Fibroblast of peridontal ligament (primary cell): ENCODE data around the gene PLEKHM3.

Experiments used
- DNase-seq: peaks from one replicate; pipeline ENCODE4 v3.0.0-alpha.2; 2010; ENCODE audit errors: extremely low read depth

Gene PLEKHM3

DNA sequence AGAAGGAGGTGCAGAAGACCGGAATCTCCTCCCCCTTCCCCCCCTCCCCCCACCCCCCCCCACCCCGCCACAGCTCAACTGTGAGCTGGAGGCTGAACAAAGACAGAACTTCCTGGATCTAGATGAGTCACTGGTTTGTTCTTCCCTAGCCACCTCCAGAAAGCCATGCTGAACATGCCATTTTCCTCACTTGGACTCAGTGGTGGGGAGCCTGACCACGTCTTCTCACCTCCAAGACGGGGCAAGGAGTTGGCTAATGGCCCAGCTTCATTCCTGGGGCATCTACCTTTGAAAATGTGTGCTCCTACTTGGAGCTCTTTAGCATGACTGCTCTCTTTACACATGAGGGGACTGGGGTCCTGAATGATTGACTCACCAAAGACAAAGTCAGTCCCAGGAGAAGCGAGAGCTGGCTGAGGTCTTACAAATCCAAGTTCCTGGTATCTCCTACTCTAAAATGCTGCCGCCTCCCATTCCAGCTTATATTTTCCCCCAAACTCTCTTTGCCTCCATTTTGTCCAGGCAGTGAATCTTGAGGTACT, 233.0 kb downstream of the PLEKHM3 start:
- DNase-seq: peak; percentile 49

DNA sequence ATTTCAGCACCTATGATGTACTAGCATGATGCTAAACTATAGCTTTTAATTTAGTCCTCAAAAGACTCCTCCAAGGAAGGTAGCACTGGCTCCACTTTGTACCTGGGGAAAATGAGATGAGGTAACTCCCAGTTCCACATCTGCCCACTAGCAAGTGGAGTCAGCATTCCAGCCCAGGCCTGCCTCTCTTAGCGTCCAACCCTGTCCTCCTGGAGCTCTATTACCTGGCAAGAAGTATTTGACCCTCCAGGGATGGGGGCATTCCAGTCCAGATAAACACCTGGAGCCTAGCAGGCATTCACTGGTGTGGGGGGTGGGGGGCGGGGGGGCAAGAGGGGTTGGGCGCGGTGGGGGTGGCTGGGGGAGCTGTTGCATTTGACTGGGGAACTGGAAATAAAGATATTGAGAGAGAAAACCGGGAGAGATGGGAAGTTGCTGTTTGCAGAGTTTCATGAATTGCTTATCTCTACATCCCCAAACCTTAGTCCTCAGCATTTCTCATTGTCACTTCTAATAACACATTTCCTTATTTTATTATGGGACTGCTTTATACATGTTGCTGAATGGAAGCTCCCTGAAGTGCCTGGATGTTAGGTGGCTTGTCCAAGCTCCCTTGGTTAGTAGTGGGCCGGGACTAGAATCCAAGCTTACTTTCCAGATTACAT, 233.6 kb downstream of the PLEKHM3 start:
- no peak for DNase-seq

GRCh38 chr2:207790898-207791297, 234.4 kb downstream of the PLEKHM3 start:
- DNase-seq: no peak

DNA sequence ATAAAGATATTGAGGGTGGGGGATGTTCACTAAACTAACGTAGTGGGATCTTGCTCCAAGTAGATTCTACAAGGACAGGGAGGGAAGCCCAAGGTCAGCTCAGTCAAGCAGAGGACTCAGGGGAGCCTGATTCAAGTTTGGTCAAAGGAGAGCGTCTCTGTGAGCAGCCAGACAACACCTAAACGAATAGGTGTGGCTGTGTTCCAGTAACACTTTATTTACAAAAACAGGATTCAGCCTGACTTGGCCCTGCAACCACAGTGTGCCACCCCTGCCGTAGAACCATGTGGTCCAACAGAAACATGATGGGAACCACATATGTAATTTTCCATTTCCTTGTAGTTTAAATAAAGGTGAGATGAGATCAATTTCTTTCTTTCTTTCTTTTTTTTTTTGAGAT, 237.5 kb downstream of the PLEKHM3 start:
- DNase-seq: no peak

- no peak for DNase-seq
Measured at GRCh38 chr2:207787017-207787416, 238.3 kb downstream of the PLEKHM3 start.

DNA sequence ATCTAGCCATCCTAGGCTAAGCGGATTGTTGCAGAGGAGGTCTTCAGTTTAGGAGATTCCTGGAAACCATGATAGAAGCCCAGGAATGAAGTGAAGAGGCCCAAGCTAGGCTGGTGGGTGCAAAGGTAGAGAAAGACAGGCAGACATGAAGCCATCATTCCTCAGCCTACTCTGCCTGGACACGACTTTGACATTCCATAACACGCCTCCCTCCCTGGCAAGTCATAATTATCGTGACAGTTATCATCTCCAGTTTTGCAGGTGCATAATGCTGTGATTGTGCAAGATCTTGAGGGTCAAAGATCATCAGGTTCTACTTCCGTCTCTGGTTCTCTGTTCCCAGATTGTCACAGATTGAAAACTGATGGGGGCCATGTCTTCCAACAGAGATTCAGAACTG, 240.4 kb downstream of the PLEKHM3 start:
- no peak for DNase-seq

DNA sequence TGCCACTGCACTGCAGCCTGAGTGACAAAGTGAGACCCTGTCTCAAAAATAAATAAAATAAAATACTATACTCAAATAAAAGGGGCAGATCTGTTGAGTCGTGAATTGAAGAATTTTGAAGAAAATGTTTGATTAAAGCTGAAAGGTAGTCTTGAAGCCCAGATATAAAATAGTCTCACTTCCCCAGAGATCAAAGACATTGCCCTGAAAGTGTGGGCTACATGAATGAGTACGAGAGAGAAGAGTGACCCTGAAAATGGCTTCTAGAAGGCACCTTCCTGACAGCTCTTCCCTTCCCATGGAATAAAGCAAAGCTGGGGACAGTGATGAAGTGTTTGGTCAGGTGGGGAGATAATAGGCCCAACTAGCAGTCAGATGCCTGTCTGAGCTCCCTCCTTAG, 241.8 kb downstream of the PLEKHM3 start:
- no peak for DNase-seq

DNA sequence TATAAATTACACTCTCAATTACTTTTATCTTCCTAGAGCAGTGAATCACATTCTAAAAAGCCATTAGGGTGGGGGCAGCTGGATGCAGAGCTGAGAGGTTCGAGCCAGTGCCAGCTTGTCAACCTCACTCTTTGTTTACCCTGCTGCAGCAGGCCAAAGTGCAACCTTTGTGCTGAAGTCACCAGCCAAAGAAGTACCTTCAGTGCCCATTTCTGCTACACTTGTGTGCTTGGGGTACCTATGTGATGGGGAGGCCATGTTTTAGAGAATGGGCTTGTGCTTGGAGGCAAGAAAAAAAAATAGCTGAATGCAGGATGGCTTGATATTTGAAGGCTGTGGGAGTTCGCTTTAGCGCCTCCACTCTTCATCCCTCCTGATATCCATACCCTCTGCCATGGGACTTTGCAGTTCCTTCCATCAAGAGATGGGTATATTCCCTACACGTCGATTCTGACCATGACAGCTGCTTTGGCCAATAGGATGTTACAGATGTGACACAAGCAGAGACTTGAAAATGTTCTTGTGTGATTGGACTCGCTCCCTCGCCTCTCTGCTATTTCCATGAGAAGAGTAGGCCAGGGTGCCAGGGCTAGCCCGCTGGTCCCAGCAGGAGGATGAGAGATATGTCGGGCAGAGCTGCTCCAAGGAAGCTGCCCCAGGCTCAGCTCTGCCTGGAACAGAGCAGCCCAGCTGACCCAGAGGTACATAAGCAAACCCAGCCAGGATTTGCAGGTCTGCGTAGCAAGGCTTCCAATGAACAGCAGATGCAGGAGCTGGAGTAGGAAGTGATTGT, 242.9 kb downstream of the PLEKHM3 start:
- no peak for DNase-seq

DNA sequence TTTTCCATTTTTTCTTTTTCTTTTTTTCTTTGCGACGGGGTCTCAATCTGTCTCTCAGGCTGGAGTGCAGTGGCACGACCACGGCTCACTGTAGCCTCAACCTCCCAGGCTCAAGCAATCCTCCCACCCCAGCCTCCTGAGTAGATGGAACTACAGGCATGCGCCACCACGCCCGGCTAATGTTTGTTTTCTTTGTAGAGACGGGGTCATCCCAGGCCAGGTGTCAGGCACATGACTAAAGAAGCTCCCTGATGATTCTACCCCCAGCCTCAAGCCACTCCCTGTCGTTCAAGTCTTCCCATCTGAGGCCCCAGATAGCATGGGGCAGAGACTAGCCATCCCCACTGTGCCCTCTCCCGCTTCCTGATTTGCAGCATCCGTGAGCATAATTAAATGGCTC, 245.8 kb downstream of the PLEKHM3 start:
- no peak for DNase-seq

DNA sequence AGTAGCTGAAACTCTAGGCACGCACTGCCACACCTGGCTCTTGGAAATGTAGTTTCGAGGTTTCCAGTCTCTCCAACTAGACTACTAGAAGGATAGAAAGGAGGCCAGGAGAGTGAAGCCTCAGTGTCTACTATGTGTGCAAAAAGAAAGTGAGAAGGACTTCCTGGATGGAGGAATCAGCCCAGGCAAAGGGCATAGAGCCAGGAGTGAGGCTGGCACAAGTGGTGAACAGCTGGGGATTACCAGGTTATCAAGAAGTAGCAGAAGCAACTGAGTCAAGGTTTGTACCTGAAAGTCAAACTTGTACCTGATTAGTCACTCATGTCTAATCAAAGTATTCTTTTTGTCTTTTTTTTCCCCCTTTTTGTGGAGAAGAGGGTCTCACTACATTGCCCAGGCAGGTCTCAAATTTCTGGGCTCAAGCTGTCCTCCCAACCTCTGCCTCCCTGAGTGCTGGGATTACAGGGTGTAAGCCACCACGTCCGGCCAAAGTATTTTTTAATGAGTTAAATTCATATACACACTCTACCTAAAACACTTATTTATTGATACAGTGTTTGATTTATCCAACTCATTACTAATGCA, 246.9 kb downstream of the PLEKHM3 start:
- no peak for DNase-seq

DNA sequence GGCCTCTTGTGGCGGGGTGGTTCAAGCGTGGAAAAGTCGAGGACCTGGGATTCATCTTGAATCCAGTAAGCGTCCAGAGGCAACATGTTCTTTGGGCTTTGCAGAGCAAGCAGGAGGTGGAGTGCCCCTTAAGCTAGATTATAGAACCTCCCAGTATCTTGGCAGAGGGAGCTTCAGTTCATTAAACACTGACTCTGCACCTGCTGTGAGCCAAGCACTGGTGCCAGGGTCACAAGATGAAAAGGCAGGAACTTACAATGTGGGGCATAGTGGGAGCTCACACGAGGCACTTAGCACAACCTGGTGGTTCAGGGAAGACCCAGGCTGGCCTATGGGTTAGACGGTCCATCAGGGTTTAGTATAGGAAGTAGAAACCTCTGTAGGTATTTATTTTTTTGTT, 248.2 kb downstream of the PLEKHM3 start:
- DNase-seq: no peak

- DNase-seq: no peak
Measured at GRCh38 chr2:207775473-207775872, 249.9 kb downstream of the PLEKHM3 start.

- no peak for DNase-seq
Measured at GRCh38 chr2:207772844-207773205, 252.5 kb downstream of the PLEKHM3 start.

- no peak for DNase-seq
Measured at GRCh38 chr2:207772081-207772843, 253.1 kb downstream of the PLEKHM3 start.

- no peak for DNase-seq
Measured at GRCh38 chr2:207771421-207771820, 253.9 kb downstream of the PLEKHM3 start.
